GM12801 (cell line): Measurements from ENCODE around the gene PARD6A.

ENCODE experiments used
- CTCF ChIP-seq: IDR thresholded peaks from one replicate; pipeline ENCODE4 v1.5.1; 2011; ENCODE audit warnings: control low read depth; ENCODE audit not compliant: insufficient read length; ENCODE audit errors: extremely low read depth

The PARD6A gene

GRCh38 chr16:67644038-67644437 is 16.7 kb upstream of the PARD6A start:
- no peak for TF ChIP-seq CTCF

- TF ChIP-seq CTCF, result no peak
Measured at GRCh38 chr16:67645397-67646121, 15.2 kb upstream of the PARD6A start.

- no peak for TF ChIP-seq CTCF
Measured at GRCh38 chr16:67647111-67647651, 13.6 kb upstream of the PARD6A start.

- no peak for TF ChIP-seq CTCF
Measured at GRCh38 chr16:67647681-67648080, 13.1 kb upstream of the PARD6A start.

- no peak for TF ChIP-seq CTCF
Measured at GRCh38 chr16:67648088-67648763, 12.5 kb upstream of the PARD6A start.

- no peak for TF ChIP-seq CTCF
Measured at GRCh38 chr16:67648764-67649407, 11.9 kb upstream of the PARD6A start.

- no peak for TF ChIP-seq CTCF
Measured at GRCh38 chr16:67649494-67649931, 11.2 kb upstream of the PARD6A start.
